SK-N-MC (cell line): Measurements from ENCODE around the gene TRA2B.

Experiments
- DNase-seq: peaks from one replicate; pipeline ENCODE4 v3.0.0-alpha.2; 2011; ENCODE audit warnings: low read depth, low spot score
- H3K27ac ChIP-seq: fragments of 200-600 bp; sonication (generic); 2 replicates; pipeline ENCODE4 v1.5.1; 2016; ENCODE audit warnings: mixed run types
- H3K36me3 ChIP-seq: fragments of 200-600 bp; sonication (generic); 2 replicates; pipeline ENCODE4 v1.6.1; 2017; ENCODE audit warnings: antibody characterized with exemption, low read length, mixed read lengths; ENCODE audit not compliant: insufficient read depth
- H3K4me3 ChIP-seq: fragments of 200-600 bp; sonication (generic); 2 replicates; pipeline ENCODE4 v1.5.1; 2016
- H3K9ac ChIP-seq: fragments of 200-600 bp; sonication (generic); 2 replicates; pipeline ENCODE4 v1.8.0; 2017; ENCODE audit warnings: mixed run types, mixed read lengths; ENCODE audit not compliant: insufficient read length
- H3K9me3 ChIP-seq: fragments of 200-600 bp; sonication (generic); 2 replicates; pipeline ENCODE4 v1.6.1; 2017; ENCODE audit warnings: low read depth, mild to moderate bottlenecking, antibody characterized with exemption, low read length, moderate library complexity, mixed read lengths
- EZH2 ChIP-seq: fragments of 200-600 bp; sonication (generic); IDR thresholded peaks from one replicate; pipeline ENCODE4 v1.6.1; 2017; ENCODE audit warnings: antibody characterized with exemption
- FOXP2 ChIP-seq: optimal IDR thresholded peaks from 2 replicates; pipeline ENCODE3; 2011; ENCODE audit warnings: mild to moderate bottlenecking, moderate library complexity; ENCODE audit not compliant: insufficient read depth; ENCODE audit errors: extremely low read length, control extremely low read depth
- POLR2AphosphoS5 ChIP-seq: IDR thresholded peaks from 2 replicates; pipeline ENCODE4 v1.6.1; 2012; ENCODE audit warnings: mild to moderate bottlenecking, low read depth, low read length, borderline replicate concordance

Gene TRA2B

GRCh38 chr3:185959609-185960521 lies 22.1 kb upstream of the TRA2B start:
- Histone ChIP-seq H3K9me3 (no peaks in the 10 kb centered on the region), H3K36me3 (no peaks in the 10 kb centered on the region), H3K27ac (peak overlapping the region; percentile 91), H3K9ac (peak overlapping the region; percentile 67), H3K4me3 (peak overlapping the region; percentile 66)
- TF ChIP-seq EZH2 = no peak
- peak; percentile 51 for TF ChIP-seq POLR2AphosphoS5
- TF ChIP-seq FOXP2 = no peak
- DNase-seq = peak; percentile 55

DNA sequence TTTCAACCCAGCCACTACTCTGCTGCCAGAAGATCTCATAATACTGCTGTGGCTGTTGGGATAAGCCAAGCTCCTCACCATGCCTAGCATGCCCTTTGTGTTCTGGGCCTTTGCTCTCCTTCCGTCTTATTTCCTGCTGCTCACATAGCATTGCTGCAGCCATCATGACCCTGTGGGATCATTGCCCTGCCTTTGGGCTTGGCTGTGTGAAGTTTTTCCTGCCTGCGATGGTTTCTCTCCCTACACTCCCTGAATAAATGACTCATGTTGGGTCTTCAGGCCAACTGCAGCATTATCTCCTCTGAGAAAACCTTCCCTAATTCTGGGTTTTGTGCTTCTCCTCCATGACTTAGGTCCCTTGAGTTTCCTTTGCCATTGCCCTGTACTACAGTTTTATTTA lies 20.8 kb upstream of the TRA2B start:
- H3K27ac ChIP-seq = peak overlapping the region; percentile 91; the same call in 1 of the 2 replicates

DNA sequence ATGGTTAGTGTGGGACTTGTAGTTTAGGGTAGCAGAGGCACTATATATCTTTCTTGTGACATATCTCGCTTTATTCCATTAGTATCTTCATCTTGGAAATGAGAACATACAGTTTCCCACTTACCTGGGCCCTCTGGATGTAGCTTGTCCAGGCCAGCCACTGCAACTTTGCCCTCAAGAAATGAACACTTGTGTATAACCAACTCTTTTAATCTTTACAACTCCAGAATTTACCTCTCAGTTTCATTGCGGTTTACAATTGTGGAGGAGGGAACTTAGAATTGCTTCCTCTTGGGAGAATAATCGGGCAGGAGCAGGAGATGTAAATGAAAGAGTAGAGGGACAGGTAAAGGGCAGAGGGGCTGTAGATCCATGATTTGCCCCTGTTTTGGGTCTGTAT lies 18.4 kb upstream of the TRA2B start:
- Histone ChIP-seq H3K9me3 (no peaks in the 10 kb centered on the region), H3K9ac (no peak overlapping the region), H3K27ac (no peak overlapping the region), H3K4me3 (no peak overlapping the region), H3K36me3 (no peaks in the 10 kb centered on the region)
- DNase-seq = no peak
- TF ChIP-seq FOXP2 = no peak
- TF ChIP-seq POLR2AphosphoS5 = no peak
- no peak for TF ChIP-seq EZH2

More for the DNA sequence above, 20.8 kb upstream of the TRA2B start:
- no peak for DNase-seq
- H3K4me3 ChIP-seq = no peak overlapping the region
- TF ChIP-seq FOXP2 (no peak), EZH2 (no peak), POLR2AphosphoS5 (no peak)
- H3K9ac ChIP-seq = no peak overlapping the region
- no peaks in the 10 kb centered on the region for H3K9me3 ChIP-seq
- no peaks in the 10 kb centered on the region for H3K36me3 ChIP-seq

- Histone ChIP-seq H3K27ac (no peak overlapping the region), H3K4me3 (no peak overlapping the region), H3K9me3 (no peaks in the 10 kb centered on the region), H3K36me3 (no peaks in the 10 kb centered on the region), H3K9ac (no peak overlapping the region)
- no peak for DNase-seq
- no peak for TF ChIP-seq EZH2
- no peak for TF ChIP-seq POLR2AphosphoS5
- no peak for TF ChIP-seq FOXP2
These were observed 16.5 kb upstream of the TRA2B start for GRCh38 chr3:185954366-185954723.

DNA sequence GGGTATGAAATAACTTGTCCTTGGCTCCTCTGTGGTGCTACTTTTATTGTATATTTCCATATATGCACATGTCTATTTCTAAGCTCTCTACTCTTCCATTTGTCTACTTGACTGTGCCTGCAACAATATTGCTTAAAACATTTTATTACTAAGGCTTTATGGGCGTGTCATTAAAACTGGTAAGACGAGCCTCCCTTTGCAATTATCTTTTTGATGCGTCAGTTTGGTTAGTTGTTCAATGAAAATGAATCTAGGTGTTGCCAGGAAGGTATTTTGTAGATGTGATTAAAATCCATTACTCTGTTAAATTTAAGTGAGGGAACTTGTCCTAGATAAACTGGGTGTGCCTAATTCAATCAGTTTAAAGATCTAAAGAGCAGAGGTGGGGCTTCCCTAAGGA lies 12.9 kb upstream of the TRA2B start:
- no peak for DNase-seq
- Histone ChIP-seq H3K9me3 (no peaks in the 10 kb centered on the region), H3K36me3 (no peaks in the 10 kb centered on the region), H3K9ac (no peak overlapping the region), H3K27ac (no peak overlapping the region), H3K4me3 (no peak overlapping the region)
- TF ChIP-seq EZH2 = no peak
- no peak for TF ChIP-seq FOXP2
- TF ChIP-seq POLR2AphosphoS5 = no peak

DNA sequence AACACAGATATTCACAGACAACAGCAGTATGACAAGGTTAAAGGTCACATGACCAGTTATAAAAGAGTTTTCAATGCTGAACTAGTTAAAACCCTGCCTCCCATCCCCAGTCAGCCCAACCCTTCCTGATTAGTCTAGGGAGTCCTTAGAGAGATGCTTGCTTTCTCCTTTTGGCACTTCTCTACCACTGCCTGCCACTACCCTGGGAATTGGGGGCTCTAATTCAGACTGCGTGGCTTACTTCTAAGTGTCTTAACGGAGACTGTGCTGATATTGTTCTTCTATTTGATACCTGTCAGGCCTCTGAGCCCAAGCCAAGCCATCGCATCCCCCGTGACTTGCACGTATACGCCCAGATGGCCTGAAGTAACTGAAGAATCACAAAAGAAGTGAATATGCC lies 11.7 kb upstream of the TRA2B start:
- no peak overlapping the region for H3K27ac ChIP-seq
- H3K9me3 ChIP-seq = no peaks in the 10 kb centered on the region
- no peak for TF ChIP-seq POLR2AphosphoS5
- TF ChIP-seq FOXP2 = no peak
- TF ChIP-seq EZH2 = no peak
- no peak overlapping the region for H3K4me3 ChIP-seq
- no peak for DNase-seq
- H3K9ac ChIP-seq = no peak overlapping the region
- no peaks in the 10 kb centered on the region for H3K36me3 ChIP-seq

- H3K36me3 ChIP-seq = no peaks in the 10 kb centered on the region
- peak overlapping the region; percentile 34; the same call in 1 of the 2 replicates for H3K27ac ChIP-seq
- H3K9me3 ChIP-seq = no peaks in the 10 kb centered on the region
- DNase-seq = no peak
- TF ChIP-seq EZH2 (no peak), FOXP2 (no peak), POLR2AphosphoS5 (no peak)
- no peak overlapping the region for H3K4me3 ChIP-seq
- H3K9ac ChIP-seq = no peak overlapping the region
These were observed 10.5 kb upstream of the TRA2B start for GRCh38 chr3:185948292-185948691.

- H3K9me3 ChIP-seq = no peaks in the 10 kb centered on the region
- TF ChIP-seq FOXP2 (no peak), POLR2AphosphoS5 (no peak), EZH2 (no peak)
- no peak overlapping the region for H3K27ac ChIP-seq
- no peak for DNase-seq
- H3K9ac ChIP-seq = no peak overlapping the region
- H3K36me3 ChIP-seq = no peaks in the 10 kb centered on the region
- H3K4me3 ChIP-seq = peak overlapping the region; percentile 70
These were observed 5.9 kb upstream of the TRA2B start for GRCh38 chr3:185943760-185944106.
